Ishikawa (cell line): ENCODE data around the gene AMH.

Source experiments
- CEBPB ChIP-seq: IDR thresholded peaks from 2 replicates; pipeline ENCODE4 v1.6.1; 2012
- CREB1 ChIP-seq: IDR thresholded peaks from 2 replicates; pipeline ENCODE4 v1.6.1; 2012; ENCODE audit warnings: low read depth
- EGR1 ChIP-seq: IDR thresholded peaks from 2 replicates; pipeline ENCODE4 v1.6.1; 2012
- EP300 ChIP-seq: IDR thresholded peaks from 2 replicates; pipeline ENCODE4 v1.6.1; 2012; ENCODE audit warnings: borderline replicate concordance
- FOXM1 ChIP-seq: IDR thresholded peaks from 2 replicates; pipeline ENCODE4 v1.6.1; 2012; ENCODE audit warnings: low read depth, borderline replicate concordance
- RAD21 ChIP-seq: IDR thresholded peaks from 2 replicates; pipeline ENCODE4 v1.6.1; 2012; ENCODE audit warnings: low read depth
- TAF1 ChIP-seq: IDR thresholded peaks from 2 replicates; pipeline ENCODE4 v1.6.1; 2012; ENCODE audit warnings: low read depth, mild to moderate bottlenecking
- TCF12 ChIP-seq: IDR thresholded peaks from 2 replicates; pipeline ENCODE4 v1.6.1; 2012; ENCODE audit warnings: low read depth
- TEAD4 ChIP-seq: IDR thresholded peaks from 2 replicates; pipeline ENCODE4 v1.6.1; 2012
- YY1 ChIP-seq: IDR thresholded peaks from 2 replicates; pipeline ENCODE4 v1.6.1; 2012; ENCODE audit warnings: low read depth
- ZBTB7A ChIP-seq: IDR thresholded peaks from 2 replicates; pipeline ENCODE4 v1.6.1; 2012; ENCODE audit warnings: low read depth
- TF ChIP-seq, protein P1 (sequence below): IDR thresholded peaks from 2 replicates; pipeline ENCODE4 v1.6.1; 2012; ENCODE audit warnings: low read depth, mild to moderate bottlenecking
- TF ChIP-seq, protein P2 (sequence below): IDR thresholded peaks from 2 replicates; pipeline ENCODE4 v1.6.1; 2012
- TF ChIP-seq, protein P3 (sequence below): IDR thresholded peaks from 2 replicates; pipeline ENCODE4 v1.6.1; 2012

AMH gene

GRCh38 chr19:2249010-2249866 is at the start of gene AMH:
AMH (plus strand) TSS chr19:2249323; CDS start chr19:2249333, 10 bp downstream.
- TF ChIP-seq YY1 (no peak), RAD21 (no peak), ZBTB7A (no peak), FOXM1 (no peak), TAF1 (no peak), EP300 (no peak), CEBPB (no peak)
- TF ChIP-seq, protein P1, sequence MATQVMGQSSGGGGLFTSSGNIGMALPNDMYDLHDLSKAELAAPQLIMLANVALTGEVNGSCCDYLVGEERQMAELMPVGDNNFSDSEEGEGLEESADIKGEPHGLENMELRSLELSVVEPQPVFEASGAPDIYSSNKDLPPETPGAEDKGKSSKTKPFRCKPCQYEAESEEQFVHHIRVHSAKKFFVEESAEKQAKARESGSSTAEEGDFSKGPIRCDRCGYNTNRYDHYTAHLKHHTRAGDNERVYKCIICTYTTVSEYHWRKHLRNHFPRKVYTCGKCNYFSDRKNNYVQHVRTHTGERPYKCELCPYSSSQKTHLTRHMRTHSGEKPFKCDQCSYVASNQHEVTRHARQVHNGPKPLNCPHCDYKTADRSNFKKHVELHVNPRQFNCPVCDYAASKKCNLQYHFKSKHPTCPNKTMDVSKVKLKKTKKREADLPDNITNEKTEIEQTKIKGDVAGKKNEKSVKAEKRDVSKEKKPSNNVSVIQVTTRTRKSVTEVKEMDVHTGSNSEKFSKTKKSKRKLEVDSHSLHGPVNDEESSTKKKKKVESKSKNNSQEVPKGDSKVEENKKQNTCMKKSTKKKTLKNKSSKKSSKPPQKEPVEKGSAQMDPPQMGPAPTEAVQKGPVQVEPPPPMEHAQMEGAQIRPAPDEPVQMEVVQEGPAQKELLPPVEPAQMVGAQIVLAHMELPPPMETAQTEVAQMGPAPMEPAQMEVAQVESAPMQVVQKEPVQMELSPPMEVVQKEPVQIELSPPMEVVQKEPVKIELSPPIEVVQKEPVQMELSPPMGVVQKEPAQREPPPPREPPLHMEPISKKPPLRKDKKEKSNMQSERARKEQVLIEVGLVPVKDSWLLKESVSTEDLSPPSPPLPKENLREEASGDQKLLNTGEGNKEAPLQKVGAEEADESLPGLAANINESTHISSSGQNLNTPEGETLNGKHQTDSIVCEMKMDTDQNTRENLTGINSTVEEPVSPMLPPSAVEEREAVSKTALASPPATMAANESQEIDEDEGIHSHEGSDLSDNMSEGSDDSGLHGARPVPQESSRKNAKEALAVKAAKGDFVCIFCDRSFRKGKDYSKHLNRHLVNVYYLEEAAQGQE = no peak
- TF ChIP-seq, protein P2, sequence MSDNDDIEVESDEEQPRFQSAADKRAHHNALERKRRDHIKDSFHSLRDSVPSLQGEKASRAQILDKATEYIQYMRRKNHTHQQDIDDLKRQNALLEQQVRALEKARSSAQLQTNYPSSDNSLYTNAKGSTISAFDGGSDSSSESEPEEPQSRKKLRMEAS = no peak

DNA sequence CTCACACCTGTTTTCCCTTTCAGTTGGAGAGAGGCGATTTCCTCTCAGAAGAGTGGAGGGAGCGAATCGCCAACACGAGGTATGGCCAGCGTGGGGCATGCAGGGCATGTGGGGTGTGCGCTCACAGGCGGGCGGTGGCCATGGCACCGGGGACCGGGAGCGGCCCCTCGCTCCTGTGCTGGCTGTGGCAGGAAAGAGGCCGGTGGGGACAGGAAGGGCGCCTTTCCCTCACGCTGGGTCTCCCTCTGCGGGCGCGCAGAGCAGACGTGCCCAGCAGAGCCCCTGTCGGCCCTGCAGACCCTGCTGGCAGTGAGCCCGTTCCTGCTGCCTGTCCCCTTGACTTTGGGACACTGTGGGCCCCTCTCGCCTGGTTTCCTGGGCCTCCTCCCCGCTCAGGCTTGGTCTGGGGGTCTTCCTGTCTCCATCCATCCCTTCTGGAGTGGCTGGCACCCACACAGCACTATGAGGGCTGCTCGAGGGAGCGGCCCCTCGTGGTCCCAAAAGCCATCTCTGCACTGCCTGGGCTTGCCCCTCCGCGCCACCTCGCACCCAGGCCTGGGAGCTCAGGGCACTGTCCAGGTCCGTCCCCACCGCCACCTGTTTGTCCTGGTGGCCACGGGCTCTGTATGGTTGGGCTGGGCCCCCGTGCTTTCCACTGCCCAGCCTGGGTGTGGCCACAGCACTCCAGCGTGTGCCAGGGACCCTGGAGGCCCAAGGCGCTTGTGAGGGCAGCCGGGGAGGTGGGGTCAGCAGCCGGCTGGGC is 49.1 kb upstream of the AMH start:
- TF ChIP-seq EGR1 (no peak), EP300 (no peak), TCF12 (no peak), YY1 (no peak), TEAD4 (no peak), CREB1 (no peak)
- TF ChIP-seq, protein P3, sequence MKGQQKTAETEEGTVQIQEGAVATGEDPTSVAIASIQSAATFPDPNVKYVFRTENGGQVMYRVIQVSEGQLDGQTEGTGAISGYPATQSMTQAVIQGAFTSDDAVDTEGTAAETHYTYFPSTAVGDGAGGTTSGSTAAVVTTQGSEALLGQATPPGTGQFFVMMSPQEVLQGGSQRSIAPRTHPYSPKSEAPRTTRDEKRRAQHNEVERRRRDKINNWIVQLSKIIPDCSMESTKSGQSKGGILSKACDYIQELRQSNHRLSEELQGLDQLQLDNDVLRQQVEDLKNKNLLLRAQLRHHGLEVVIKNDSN = no peak
- TF ChIP-seq, protein P1 = no peak
- TF ChIP-seq, protein P2 = no peak

GRCh38 chr19:2200624-2201294 is 48.4 kb upstream of the AMH start:
- TF ChIP-seq TEAD4 = peak; percentile 2

DNA sequence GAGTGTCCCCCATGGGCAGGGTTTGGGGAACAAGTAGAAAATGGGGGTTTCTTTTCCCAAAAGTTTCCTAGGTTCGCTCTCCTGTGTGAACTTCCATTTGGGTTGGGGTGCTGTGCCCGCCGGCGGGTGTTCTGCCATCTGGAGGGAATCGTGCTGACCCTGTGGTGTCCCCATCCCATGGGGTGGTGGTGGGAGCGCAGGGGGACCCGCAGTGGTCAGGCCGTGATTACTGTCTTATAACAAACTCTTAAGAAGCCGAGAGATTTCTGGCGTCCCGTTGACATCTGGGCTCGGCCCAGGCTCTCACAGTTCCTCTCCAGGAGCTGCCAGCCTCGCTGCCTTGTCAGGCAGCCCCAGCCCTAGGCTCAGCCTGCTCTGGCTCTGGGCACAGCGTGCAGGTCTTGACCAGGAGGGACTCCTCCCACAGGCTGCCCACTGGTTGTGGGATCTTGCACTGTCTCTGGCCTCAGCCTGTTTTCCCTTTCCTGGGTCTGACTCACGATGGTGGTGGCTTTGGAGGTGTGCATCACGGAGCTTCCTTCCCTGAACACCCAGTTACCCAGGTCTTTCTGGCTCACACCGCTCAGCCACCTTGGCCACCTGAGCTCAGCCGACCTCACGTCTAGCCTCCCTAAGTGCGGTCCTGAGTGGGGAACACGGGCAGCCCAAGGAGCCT is 47.5 kb upstream of the AMH start:
- no peak for TF ChIP-seq CREB1
- TF ChIP-seq CEBPB = no peak
- TF ChIP-seq ZBTB7A = no peak
- TF ChIP-seq, protein P1 = no peak
- TF ChIP-seq TEAD4 = no peak
- TF ChIP-seq TCF12 = no peak
